HG03097 (cell line): ENCODE measurements around the gene SLC2A5.

ENCODE experiments used
- ATAC-seq: cut with Tn5 transposase; IDR thresholded peaks from one replicate; pipeline ENCODE4 v1.9.1; 2021; ENCODE audit not compliant: unreplicated experiment, low FRiP score

Gene SLC2A5

GRCh38 chr1:9065213-9065751, 4.2 kb downstream of the SLC2A5 start:
- ATAC-seq = no peak

GRCh38 chr1:9062846-9063245, 6.6 kb downstream of the SLC2A5 start:
- ATAC-seq = no peak

GRCh38 chr1:9062021-9062471, 7.4 kb downstream of the SLC2A5 start:
- ATAC-seq = no peak

GRCh38 chr1:9061252-9061960, 8.0 kb downstream of the SLC2A5 start:
- ATAC-seq = no peak

GRCh38 chr1:9059891-9060744, 9.3 kb downstream of the SLC2A5 start:
- no peak for ATAC-seq

- no peak for ATAC-seq
Observed at GRCh38 chr1:9058465-9058864, 11.0 kb downstream of the SLC2A5 start.

- no peak for ATAC-seq
Observed at GRCh38 chr1:9057851-9058250, 11.6 kb downstream of the SLC2A5 start.

GRCh38 chr1:9052272-9053049, 17.0 kb downstream of the SLC2A5 start:
- ATAC-seq = no peak

GRCh38 chr1:9051379-9051778, 18.1 kb downstream of the SLC2A5 start:
- no peak for ATAC-seq

- no peak for ATAC-seq
Observed at GRCh38 chr1:9050803-9051202, 18.6 kb downstream of the SLC2A5 start.

- no peak for ATAC-seq
Observed at GRCh38 chr1:9048551-9048950, 20.9 kb downstream of the SLC2A5 start.

- ATAC-seq = no peak
Observed at GRCh38 chr1:9047019-9047418, 22.4 kb downstream of the SLC2A5 start.

GRCh38 chr1:9045861-9046510, 23.4 kb downstream of the SLC2A5 start:
- ATAC-seq = no peak

- ATAC-seq = no peak
Observed at GRCh38 chr1:9044236-9044635, 25.2 kb downstream of the SLC2A5 start.

- no peak for ATAC-seq
Observed at GRCh38 chr1:9042272-9042671, 27.2 kb downstream of the SLC2A5 start.

- no peak for ATAC-seq
Observed at GRCh38 chr1:9041116-9041779, 28.2 kb downstream of the SLC2A5 start.

- no peak for ATAC-seq
Observed at GRCh38 chr1:9040659-9041030, 28.8 kb downstream of the SLC2A5 start.

- no peak for ATAC-seq
Observed at GRCh38 chr1:9039761-9040658, 29.4 kb downstream of the SLC2A5 start.
